HepG2 (cell line): ENCODE measurements around the gene CXCR1. TPM values are rescaled to one million over a fixed set of nuclear protein-coding genes. Genes with fewer than 3 reads are reported as not detected.

Experiments used
- ARID5B ChIP-seq: IDR thresholded peaks from 2 replicates; pipeline ENCODE4 v1.4.0; 2020; ENCODE audit warnings: mild to moderate bottlenecking, missing genetic modification reagents
- CEBPG ChIP-seq: IDR thresholded peaks from 2 replicates; pipeline ENCODE4 v1.6.1; 2016
- ELF3 ChIP-seq: IDR thresholded peaks from 2 replicates; pipeline ENCODE4 v1.6.1; 2016; ENCODE audit warnings: missing genetic modification reagents, missing compliant biosample characterization
- ERF ChIP-seq: IDR thresholded peaks from 2 replicates; pipeline ENCODE4 v1.6.1; 2018; ENCODE audit warnings: missing biosample characterization, missing genetic modification reagents
- FUBP1 ChIP-seq: sonication (generic); formaldehyde crosslinking; IDR thresholded peaks from 2 replicates; pipeline ENCODE4 v1.5.1; 2020; ENCODE audit warnings: missing genetic modification reagents, mild to moderate bottlenecking, borderline replicate concordance
- GATAD2A ChIP-seq: IDR thresholded peaks from 2 replicates; pipeline ENCODE4 v1.6.1; 2016
- IRF9 ChIP-seq: sonication (generic); formaldehyde crosslinking; IDR thresholded peaks from 2 replicates; pipeline ENCODE4 v1.8.0; 2022; ENCODE audit warnings: missing genetic modification reagents, mild to moderate bottlenecking, borderline replicate concordance
- KAT8 ChIP-seq: IDR thresholded peaks from 2 replicates; pipeline ENCODE4 v1.6.1; 2016; ENCODE audit warnings: missing genetic modification reagents, missing compliant biosample characterization
- KLF16 ChIP-seq, 2 experiments: sonication (generic) in 1 of 2; formaldehyde crosslinking in 1 of 2; IDR thresholded peaks; 2 replicates each; pipeline versions ENCODE4 v1.6.1 to v1.8.0; 2016 to 2023; ENCODE audit warnings: missing genetic modification reagents in 2 of 2, missing compliant biosample characterization in 1 of 2
- MAZ ChIP-seq, 2 experiments: sonication (generic) in 1 of 2; formaldehyde crosslinking in 1 of 2; IDR thresholded peaks; 2 replicates each; pipeline versions ENCODE4 v1.5.0 to v1.6.1; 2012 to 2020; ENCODE audit warnings: low read depth in 2 of 2, mild to moderate bottlenecking in 2 of 2, borderline replicate concordance in 1 of 2, improper control_type of control experiment in 1 of 2, low read length in 1 of 2, missing genetic modification reagents in 1 of 2, moderate library complexity in 1 of 2
- MXI1 ChIP-seq: IDR thresholded peaks from 3 replicates; pipeline ENCODE4 v1.6.1; 2012; ENCODE audit warnings: low read depth, low read length, inconsistent platforms, borderline replicate concordance
- PATZ1 ChIP-seq: sonication (generic); formaldehyde crosslinking; IDR thresholded peaks from 2 replicates; pipeline ENCODE4 v1.4.0; 2020; ENCODE audit warnings: missing genetic modification reagents
- POGK ChIP-seq: sonication (generic); formaldehyde crosslinking; conservative IDR thresholded peaks from 2 replicates; pipeline ENCODE4 v1.8.0; 2022; ENCODE audit warnings: mild to moderate bottlenecking, moderate library complexity, missing genetic modification reagents
- ZMYM4 ChIP-seq: sonication (generic); formaldehyde crosslinking; IDR thresholded peaks from 2 replicates; pipeline ENCODE4 v1.8.1; 2023; ENCODE audit warnings: mild to moderate bottlenecking, missing genetic modification reagents
- ZNF205 ChIP-seq: IDR thresholded peaks from 2 replicates; pipeline ENCODE4 v1.6.1; 2018; ENCODE audit warnings: missing biosample characterization, missing genetic modification reagents
- ZNF558 ChIP-seq: sonication (generic); formaldehyde crosslinking; IDR thresholded peaks from 2 replicates; pipeline ENCODE4 v1.9.0; 2022; ENCODE audit warnings: mild to moderate bottlenecking, missing genetic modification reagents, borderline replicate concordance
- ZNF570 ChIP-seq: sonication (generic); formaldehyde crosslinking; IDR thresholded peaks from 2 replicates; pipeline ENCODE4 v1.4.0; 2020; ENCODE audit warnings: mild to moderate bottlenecking, missing genetic modification reagents, borderline replicate concordance
- ZNF777 ChIP-seq: sonication (generic); formaldehyde crosslinking; IDR thresholded peaks from 2 replicates; pipeline ENCODE4 v1.4.0; 2020; ENCODE audit warnings: missing genetic modification reagents
- polyA plus RNA-seq, 8 experiments: library from polyadenylated mRNA; depleted of rRNA in 3 of 8; stranded (reverse) in 7 of 8; unstranded in 1 of 8; fragments of >200 nt; fragmentation: Illumina TruSeq in 4 of 8; extraction: Trizol in 4 of 8; gene quantifications; 2 replicates each; pipeline versions ENCODE4 v1.2.1 to v1.2.3, GENCODE V29; 2011 to 2016; ENCODE audit warnings: low read depth in 4 of 8, missing spikeins in 1 of 8, mixed read lengths in 1 of 8; ENCODE audit not compliant: insufficient read depth in 1 of 8
- total RNA-seq, 5 experiments: library from RNA; depleted of rRNA; stranded (reverse); fragments of >200 nt; fragmentation: Illumina TruSeq; extraction: Trizol; gene quantifications; 2 replicates each; pipeline ENCODE4 v1.2.3, GENCODE V29; 2016; ENCODE audit warnings: low read depth in 1 of 5

Gene CXCR1
- total and polyA plus RNA-seq, 2 of the 13 experiments (the other 11 are each of a cell fraction or from before 2014, with no cell fraction given): not detected

- TF ChIP-seq ARID5B (CRISPR knock-in tag) (peak; percentile 33; the same call in 1 of the 2 replicates), GATAD2A (0 out of 2 replicates have a peak, but pooled peaks have one; percentile 12), MAZ (IDR thresholded peaks at IDR 0.05; ENCODE audit: borderline replicate concordance, low read depth, low read length) (no peak), MAZ (CRISPR knock-in tag; IDR thresholded peaks at IDR 0.05; ENCODE audit: low read depth) (0 out of 2 replicates have a peak, but pooled peaks have one; percentile 37), ZNF570 (CRISPR knock-in tag) (no peak), ZMYM4 (CRISPR knock-in tag) (0 out of 2 replicates have a peak, but pooled peaks have one; percentile 25), ZNF558 (CRISPR knock-in tag) (no peak), FUBP1 (CRISPR knock-in tag) (0 out of 2 replicates have a peak, but pooled peaks have one; percentile 53), ELF3 (CRISPR knock-in tag) (peak; percentile 99), ERF (CRISPR knock-in tag) (peak; percentile 51; the same call in 1 of the 2 replicates), CEBPG (CRISPR knock-in tag) (no peak), ZNF777 (CRISPR knock-in tag) (no peak), POGK (CRISPR knock-in tag) (no peak), KAT8 (CRISPR knock-in tag) (peak; percentile 54), PATZ1 (CRISPR knock-in tag) (peak; percentile 84), MXI1 (peak; percentile 39; the same call in 1 of the 3 replicates), KLF16 (CRISPR knock-in tag; IDR thresholded peaks at IDR 0.05) (peak in 1 of 2 experiments; percentile 19; a peak in 1 of 4 replicates), IRF9 (CRISPR knock-in tag) (0 out of 2 replicates have a peak, but pooled peaks have one; percentile 35), ZNF205 (0 out of 2 replicates have a peak, but pooled peaks have one; percentile 29)
These were observed 19.6 kb upstream of the CXCR1 start (continued) for GRCh38 chr2:218186355-218186766.
